8988T (cell line): ENCODE results near the gene DIS3L2.
"Not testable (repeated sequence)": the region's sequence is repeated elsewhere in the genome, so short reads cannot be mapped to it uniquely, and the experiment has no call there.

Source experiments
- DNase-seq: peaks from one replicate; pipeline ENCODE4 v3.0.0; 2011

DIS3L2 gene

DNA sequence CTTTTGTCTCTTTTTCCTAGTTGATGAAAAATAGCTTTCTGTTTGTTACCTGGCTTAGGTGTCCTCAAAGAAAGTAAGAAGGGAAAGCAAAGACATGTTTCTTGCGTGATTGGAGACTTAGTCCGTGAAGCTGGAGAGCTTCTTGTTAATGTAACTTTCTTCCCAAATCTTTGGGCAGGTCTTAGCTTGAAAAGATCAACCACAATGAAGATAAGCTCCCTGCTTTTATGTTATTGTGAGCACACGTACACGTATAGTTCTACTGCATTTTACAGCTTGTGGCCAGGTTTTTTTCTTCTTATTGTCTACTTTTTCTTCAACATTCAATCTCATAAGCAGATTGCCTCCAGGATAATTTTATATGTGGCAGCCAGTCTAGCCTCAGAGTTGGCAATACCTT lies 99.8 kb downstream of the DIS3L2 start:
- no peak for DNase-seq

DNA sequence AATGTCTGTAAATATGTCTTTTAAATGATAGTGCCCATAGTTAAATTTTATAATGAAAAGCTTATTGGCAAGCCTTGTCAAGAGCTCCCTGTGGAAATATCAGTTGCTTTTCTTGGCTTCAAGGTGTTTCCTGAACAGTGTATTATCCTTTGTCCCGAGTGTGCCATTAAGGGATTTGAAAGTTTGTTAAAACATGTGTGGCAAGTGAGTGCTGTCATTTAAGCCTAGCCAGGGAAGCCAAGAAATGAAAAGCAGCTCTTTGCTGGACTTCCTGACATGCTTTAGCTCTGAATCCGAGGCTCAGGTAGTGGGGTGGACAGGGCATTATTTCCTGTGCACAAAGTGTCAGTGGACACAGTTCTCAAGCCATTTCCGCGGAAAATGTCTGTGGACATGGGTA lies 111.5 kb downstream of the DIS3L2 start:
- no peak for DNase-seq

GRCh38 chr2:232073699-232074098 lies 112.2 kb downstream of the DIS3L2 start:
- DNase-seq: no peak

DNA sequence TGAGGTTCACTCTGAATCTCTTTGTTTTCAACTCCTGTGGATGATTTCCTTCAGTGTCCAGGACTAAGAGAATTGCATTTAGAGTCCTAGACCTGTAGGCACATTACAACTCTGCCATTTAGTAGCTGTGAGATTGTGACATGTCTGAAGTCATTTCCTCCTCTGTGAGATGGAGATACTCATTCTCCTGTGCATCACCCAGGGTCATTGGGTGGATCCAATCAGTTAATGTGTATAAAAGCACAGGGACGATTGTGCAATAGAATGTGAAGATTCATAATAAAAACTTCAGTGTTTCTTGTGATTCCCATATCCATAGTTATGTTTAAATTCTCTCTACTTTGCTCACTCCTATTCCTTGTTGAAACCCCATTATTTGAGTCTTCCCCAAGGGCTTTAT lies 113.6 kb downstream of the DIS3L2 start:
- DNase-seq: no peak

GRCh38 chr2:232075859-232076258 lies 114.3 kb downstream of the DIS3L2 start:
- DNase-seq: no peak

DNA sequence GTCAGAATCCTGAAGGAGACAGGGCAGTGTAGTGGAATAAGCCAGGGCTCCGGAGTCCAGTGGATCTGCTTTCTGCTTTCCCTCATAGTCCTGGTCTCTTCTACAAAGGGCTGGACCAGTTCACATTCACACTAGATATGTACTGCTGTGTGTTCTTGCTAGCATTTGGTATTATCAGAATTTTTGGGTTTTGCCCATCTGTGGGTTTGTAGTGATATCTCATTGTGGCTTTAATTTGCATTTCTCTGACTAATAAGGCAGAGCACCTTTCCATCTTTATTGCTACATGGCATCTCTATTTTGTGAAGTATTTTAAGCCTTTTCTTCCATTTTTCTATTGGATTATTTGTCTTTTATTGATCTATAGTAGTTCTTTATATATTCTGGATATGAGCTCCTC lies 114.8 kb downstream of the DIS3L2 start:
- no peak for DNase-seq

GRCh38 chr2:232076736-232077135 lies 115.2 kb downstream of the DIS3L2 start:
- no peak for DNase-seq

DNA sequence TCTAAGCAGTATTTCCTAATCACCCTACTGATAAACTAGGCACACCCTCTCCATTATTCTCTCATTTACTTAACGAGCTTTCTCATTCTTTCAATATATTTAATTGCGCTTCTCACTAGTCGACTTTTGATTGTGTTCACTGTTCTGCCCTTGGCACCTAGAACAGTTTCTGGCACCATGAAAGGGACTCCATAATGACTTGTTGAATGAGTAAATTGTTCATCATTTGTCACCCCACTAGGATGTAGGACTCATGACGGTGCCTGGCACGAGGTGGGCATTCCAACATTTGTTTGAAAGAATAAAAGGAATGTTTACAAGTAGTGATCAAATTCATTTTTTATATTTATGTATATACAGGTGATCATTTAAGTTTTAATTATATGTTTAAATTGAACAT lies 123.7 kb downstream of the DIS3L2 start:
- DNase-seq: no peak

GRCh38 chr2:232085826-232086425 lies 124.4 kb downstream of the DIS3L2 start:
- DNase-seq: no peak

DNA sequence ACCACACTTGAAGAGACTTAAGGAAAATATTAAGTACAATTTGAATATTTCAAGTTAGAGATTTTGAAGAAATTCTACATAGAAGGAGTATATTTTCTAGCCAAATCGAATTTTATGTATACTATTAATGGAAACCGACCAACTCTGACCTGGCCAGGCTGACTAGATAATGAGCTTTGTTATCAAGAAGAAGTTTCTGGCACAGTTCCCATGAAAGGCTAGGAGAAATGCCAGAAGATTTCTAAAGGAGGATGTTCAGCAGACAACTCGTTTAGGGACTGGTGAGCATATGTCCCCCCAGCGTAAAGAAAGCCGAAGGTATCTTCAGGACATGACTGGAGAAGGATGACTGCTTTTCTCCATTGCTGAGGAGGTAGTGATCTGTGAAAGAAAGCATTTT lies 127.3 kb downstream of the DIS3L2 start:
- no peak for DNase-seq

DNA sequence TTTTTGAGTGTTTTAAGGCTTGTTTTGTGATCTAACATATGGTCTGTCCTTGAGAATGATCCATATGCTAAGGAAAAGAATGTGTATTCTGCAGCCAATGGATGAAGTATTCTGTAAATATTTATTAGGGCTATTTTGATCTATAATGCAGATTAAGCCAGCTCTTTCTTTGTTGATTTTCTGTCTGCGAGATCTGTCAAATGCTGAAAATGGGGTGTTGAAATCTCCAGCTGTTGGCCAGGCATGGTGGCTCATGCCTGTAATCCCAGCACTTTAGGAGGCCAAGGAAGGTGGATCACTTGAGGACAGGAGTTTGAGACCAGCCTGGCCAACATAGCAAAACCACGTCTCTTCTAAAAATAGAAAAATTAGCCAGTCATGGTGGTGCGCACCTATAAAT lies 132.7 kb downstream of the DIS3L2 start:
- DNase-seq: no peak

DNA sequence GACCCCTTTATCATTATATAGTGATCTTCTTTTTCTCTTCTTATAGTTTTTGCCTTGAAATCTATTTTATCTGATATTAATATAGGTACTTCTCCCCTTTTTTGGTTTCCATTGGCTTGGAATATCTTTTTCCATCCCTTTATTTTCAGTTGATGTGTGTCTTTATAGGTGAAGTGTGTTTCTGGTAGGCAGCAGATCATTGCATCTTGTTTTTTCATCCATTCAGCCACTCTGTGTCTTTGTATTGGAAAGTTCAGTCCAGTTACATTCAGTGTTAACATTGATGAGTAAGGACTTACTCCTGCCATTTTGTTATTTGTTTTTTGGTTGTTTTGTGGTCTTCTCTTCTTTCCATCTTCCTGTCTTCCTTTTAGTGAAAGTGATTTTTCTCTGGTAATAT lies 133.4 kb downstream of the DIS3L2 start:
- no peak for DNase-seq

DNA sequence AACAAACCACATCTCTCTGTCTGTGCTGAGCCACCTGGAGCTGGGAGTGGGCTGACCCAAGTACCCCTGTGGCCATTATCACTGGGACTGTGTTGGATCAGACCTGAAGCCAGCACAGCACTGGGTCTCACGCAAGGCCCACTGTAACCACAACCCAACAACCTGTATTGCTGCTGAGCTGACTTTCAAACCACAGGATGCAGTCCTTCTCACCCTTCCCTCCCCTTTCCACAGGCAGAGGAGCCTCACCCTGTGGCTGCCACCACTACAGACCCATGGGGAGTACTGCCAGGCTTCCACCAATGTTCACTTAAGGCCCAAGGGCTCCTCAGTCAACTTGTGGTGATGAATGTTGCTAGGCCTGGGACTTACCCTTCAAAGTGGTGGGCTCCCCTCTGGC lies 135.7 kb downstream of the DIS3L2 start:
- DNase-seq: no peak

GRCh38 chr2:232097758-232098157 lies 136.2 kb downstream of the DIS3L2 start:
- no peak for DNase-seq

DNA sequence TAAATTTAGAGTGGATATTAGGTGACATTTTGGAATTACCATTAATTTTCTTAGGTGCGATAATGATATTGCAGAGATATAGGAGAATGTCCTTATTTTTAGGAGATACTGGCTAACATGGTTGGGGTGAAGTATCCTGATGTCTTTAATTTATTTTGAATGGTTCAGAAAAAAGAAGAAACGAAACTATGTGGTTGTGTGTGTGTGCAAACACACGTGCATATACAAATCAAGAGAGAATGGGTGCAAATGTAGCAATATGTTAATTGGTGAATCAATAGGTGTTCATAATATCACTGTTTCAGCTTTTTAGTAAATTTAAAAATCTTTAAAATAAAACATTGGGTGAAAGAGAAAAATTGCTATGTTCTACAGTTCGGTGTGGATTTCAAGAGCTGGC lies 140.9 kb downstream of the DIS3L2 start:
- DNase-seq: no peak

DNA sequence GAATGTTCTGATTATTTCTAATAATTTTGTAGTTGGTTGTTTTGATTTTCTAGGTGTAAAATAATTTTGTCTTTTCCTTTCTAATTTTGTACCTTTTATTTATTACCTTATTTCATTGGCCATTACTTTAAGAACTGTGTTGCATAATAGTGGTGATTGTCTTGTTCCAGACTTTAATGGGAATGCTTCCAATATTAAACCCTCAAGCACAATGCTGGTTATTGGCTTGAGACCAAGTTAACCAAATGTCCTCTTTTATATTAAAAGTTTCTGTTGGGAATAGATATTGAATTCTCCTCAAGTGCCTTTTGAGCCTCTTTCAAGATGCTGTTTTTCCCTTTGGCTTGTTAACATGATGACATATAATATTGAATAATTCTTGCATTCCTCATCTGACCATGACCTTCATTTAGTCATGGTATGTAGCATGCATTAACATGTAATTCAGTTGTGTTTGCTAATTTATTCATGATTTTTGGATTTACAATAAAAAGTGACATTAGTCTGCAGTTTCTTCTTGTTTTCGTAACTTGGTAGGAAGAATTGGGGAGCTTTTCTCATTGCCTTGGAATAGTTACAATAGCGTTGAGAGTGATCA lies 141.7 kb downstream of the DIS3L2 start:
- DNase-seq: no peak

DNA sequence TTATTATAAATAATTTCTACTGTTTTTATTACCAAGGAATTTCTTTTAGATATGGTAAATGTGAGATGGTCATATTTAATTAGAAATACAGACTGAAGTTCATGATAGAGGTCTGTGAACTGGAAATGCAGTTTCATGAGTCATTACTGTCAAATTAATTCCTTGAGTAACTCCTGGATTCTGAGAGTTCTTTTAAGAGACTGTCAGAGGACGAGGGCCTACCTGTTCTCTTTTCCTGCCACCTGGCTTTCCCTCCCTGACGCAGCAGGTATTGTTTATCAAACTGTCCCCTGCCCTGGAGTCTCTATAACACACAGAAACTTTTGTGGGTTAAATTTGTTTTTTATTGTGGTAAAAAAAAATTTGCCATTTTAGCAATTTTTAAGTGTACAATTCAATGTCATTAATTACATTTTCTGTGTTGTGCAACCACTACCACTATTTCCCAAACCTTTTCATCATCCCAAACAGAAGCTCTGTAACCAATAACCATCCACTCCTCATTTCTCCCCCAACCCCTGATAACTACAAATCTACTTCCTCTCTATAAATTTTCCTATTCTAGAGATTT lies 142.6 kb downstream of the DIS3L2 start:
- no peak for DNase-seq

GRCh38 chr2:232111551-232111950 lies 150.0 kb downstream of the DIS3L2 start:
- DNase-seq: no peak

DNA sequence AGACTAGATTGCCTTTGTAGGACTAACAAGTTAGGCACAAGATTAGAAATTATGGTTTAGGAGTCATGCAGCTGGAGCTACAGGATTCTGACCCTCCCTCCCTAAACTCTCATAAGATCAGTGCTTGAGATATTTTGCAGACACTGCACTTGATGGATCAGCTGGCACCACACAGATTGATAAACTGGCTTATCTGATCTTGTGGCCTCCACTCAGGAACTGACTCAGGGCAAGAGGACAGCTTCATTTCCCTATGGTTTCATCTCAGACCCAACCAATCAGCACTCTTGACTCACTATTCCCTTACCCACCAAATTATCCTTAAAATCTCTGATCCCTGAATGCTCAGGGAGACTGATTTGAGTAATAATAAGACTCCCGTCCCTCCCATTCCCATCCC lies 152.3 kb downstream of the DIS3L2 start:
- no peak for DNase-seq

DNA sequence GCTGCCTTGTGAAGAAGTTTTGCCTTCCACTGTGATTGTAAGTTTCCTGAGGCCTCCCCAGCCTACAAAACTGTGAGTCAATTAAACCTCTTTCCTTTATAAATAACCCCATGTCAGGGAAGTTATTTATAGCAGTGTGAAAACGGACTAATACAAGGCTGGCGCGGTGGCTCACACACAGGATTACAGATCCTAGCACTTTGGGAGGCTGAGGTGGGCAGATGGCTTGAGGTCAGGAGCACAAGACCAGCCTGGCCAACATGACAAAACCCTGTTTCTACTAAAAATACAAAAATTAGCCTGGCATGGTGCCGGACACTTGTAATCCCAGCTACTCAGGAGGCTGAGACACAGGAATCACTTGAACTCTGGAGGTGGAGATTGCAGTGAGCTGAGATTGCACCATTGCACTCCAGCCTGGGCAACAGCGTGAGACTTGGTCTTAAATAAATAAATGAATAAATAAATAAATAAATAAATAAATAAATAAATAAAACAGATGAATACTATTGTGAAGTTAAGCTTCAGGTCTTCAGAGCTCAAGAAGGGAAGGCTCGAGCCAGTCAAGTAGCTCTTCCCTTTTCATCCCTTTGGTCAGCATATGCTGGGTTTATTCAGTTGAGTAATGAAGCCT lies 154.3 kb downstream of the DIS3L2 start:
- not testable (repeated sequence) for DNase-seq

- no peak for DNase-seq
These were observed 155.3 kb downstream of the DIS3L2 start for GRCh38 chr2:232116852-232117251.

GRCh38 chr2:232117413-232117812 lies 155.9 kb downstream of the DIS3L2 start:
- no peak for DNase-seq

DNA sequence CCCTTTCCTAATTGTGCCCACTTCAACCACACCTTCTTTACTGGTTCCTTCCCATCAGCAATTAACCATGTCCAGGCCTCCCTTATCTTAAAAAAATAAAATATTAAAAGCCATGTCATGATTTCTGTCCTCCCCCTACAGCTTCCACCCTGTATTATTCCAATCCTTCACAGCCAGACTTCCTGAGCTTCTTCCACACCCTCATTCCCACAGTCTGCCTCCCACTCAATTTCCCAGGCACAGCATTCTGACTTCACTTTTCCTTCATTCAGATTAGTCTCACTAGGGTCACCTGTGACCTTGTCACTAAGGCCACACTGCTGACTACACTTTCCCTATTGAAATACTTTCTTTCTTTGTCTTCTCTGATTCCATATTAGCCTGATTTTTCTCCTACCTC lies 159.4 kb downstream of the DIS3L2 start:
- DNase-seq: no peak

DNA sequence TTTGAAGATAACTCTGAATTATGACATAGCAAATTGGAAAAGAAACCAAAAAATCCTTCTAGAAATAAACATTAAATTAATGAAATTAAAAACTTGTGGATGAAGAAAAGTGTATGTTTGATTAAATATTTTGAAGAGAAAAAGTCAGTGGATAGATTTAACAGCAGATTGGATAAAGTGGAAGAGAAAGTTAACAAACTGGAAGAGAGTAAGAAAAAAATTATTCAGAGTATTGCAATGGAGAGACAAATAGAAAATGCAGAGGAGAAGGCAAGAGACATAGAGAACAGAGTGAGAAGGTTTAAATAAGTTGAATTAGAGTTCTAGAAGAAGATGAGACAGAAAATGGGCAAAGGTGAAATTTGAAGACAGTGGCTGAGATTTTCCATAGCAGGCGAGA lies 162.8 kb downstream of the DIS3L2 start:
- DNase-seq: no peak
